Measurements from ENCODE around the gene NEDD4L.
"Not testable (repeated sequence)": the region's sequence is repeated elsewhere in the genome, so short reads cannot be mapped to it uniquely, and the experiment has no call there.

NEDD4L gene

DNA sequence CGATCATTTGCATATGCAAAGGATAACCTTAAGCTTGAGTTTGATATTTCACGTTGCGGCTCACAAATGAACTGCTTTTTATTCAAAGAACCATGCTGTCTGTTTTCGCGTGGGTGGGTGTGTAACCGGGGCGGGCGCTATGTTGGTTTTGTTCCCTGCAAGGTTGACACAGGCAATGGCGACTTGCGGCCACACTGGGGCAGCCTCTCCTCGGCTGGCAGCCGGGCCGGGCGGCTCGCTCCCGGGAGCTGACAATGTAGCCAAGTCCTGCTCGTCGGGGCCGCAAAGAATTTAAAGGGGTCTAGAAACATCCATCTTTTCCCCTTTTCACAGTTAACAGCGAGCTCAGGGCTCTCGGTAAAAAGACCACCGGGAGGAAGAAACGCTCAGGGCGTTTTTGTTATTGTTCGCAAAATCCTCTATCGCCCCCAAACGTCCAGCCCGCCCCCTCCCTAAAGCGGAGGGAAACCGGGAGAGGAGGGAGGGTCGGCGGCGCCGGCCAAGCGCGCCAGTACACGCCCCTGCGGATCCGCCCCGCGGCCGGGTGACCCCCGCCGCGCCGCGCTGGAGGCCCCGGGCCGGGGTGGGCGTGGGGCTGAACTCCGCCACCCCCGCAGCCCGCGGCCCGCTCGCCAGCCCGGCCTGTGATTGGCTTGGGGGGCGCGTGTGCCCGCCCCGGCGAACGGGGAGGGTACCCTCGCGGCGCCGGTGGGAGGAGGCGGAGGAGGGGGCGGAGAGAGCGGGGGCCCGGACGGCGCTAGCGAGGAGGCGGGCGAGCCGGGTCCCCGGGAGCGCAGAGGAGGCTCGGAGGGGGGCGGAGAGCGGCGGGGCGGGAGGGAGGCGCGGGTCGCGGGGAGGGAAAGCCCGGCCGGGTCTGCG lies at the start of gene NEDD4L:
Gene NEDD4L, plus strand, starts transcription at position 736 of the 879 bp plus-strand sequence. CDS start 435 bp downstream, outside the sequence.
- in situ Hi-C loops (cut with HindIII; ENCODE audit: low sequenced_read_pairs) = loop anchor here (5.0 kb wide), 1 partner anchor 66 kb away; no protein-coding TSS in a partner anchor

DNA sequence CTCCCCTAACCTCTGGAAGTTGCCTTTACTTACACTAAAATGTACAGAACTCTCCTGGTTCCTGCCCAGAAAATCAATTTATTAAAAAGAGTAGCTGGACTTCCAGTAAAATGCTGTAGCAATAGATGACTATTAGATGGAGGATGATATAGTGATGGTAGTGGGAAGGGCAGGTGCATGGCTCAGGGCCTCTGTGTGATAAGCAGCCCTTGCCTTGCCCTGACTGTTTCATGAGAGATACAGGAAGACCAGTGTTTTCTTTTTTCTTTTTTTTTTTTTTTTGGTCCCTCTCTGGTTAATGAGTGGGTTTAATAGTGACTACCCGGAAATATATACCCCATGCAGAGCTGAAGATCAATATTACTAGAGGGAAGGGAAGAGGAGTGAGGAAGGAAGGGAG lies 48.7 kb upstream of the NEDD4L start:
- in situ Hi-C loops (cut with HindIII; ENCODE audit: low sequenced_read_pairs) = no loop called here

DNA sequence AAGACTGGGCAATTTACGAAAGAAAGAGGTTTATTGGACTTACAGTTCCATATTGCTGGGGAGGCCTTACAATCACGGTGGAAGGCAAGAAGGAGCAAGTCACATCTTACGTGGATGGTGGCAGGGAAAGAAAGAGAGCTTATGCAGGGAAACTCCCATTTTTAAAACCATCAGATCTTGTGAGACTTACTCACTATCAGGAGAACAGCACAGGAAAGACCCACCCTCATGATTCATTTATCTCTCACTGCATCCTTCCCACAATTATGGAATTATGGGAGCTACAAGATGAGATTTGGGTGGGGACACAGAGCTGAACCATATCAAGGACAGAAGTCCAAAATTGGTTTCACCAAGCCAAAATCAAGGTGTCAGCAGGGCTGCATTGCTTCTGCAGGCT lies 47.1 kb upstream of the NEDD4L start:
- in situ Hi-C loops (cut with HindIII; ENCODE audit: low sequenced_read_pairs) = not testable (repeated sequence)

DNA sequence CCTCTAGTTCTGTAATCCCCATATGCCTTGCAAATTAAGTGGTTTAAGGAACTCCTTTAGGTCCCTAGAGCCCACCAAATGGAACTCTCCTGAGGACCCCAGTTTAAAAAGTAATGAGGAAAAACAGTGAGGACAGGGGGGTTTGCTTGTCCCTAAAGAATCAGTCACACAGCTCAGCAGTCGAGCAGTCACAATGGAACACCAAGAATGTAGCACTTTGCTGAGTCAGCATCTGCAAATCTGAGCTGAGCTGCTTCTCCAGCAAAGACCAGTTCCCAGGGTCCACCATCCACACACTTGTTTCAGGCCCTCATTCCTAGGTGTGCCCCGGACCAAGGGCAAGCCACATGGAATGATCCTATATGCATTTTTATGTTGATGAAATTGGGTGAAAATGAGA lies 46.2 kb upstream of the NEDD4L start:
- in situ Hi-C loops (cut with HindIII; ENCODE audit: low sequenced_read_pairs) = no loop called here

DNA sequence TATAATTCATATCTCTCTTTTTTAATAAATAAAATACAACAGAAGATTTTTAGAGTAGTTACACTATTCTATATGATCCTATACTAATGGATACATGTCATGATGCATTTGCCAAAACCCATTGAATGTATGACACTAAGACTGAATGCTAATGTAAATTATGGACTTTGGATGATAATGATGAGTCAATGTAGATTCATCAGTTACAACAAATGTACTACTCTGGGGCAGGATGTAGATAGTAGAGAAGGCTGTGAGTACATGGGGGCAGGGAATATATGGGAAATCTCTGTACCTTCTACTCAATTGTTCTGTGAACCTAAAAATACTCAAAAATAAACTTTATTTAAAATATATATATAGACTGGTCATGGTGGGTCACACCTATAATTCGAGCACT lies 45.6 kb upstream of the NEDD4L start:
- in situ Hi-C loops (cut with HindIII; ENCODE audit: low sequenced_read_pairs) = no loop called here

DNA sequence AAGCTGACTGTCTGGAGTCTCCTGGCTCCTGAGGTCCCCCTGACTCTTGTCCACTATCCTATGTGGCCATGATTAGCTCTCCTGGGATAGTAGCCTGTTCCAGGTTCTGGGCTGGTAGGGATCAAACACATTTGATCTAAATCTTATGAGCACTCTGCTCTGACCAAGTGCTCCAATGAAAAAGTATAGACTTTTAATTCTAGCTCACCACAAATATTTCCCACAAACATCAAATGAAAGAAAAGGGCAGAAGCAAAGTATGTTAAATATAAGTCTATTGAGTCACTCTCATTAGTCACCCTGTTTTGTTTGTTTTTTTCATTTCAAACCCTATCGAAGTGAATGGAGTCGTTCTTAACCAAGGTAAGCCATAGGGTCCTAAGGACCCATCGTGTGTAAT lies 39.7 kb upstream of the NEDD4L start:
- in situ Hi-C loops (cut with HindIII; ENCODE audit: low sequenced_read_pairs) = no loop called here

DNA sequence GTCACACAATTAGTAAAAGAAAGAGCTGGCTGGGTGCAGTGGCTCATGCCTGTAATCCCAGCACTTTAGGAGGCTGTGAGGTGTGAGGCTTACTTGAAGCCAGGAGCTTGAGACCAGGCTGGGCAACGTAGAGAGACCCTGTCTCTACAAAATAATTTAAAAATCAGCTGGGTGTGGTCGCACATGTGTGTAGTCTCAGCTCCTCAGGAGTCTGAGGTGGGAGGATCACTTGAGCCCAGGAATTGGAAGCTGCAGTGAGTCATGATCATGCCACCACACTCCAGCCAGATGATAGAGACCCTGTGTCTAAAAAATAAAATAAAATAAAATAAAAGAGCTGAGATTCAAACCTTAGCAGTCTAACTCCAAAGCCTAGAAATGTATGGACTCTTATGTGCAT lies 39.0 kb upstream of the NEDD4L start:
- in situ Hi-C loops (cut with HindIII; ENCODE audit: low sequenced_read_pairs) = no loop called here

DNA sequence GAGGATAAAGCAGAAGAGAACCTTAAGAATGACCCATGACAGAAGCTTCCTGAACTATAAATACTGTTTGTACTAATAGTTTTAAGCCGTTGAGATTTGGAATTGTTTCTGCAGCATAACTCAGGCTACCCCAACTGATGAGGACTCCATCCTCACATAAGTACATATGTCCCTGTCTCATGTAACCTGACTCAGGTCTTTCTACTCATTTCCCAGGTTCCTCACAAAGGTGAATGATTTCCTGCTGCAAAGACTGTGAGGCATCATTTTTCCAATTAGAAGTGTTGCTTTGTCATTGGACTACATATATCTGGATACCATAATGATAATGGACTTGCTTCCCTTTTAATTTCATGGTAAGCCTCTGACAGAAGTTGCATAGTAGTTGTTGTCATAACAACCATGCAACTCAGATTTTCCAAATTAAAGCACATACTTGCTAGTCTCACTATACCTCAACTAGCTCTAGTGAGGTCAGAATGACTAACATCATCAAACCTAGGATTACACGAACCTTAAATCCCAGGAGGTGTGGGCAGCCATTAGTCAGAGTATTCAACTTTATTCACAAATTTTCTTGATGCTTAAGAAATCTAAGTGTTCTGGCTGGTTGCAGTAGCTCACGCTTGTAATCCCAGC lies 38.0 kb upstream of the NEDD4L start:
- in situ Hi-C loops (cut with HindIII; ENCODE audit: low sequenced_read_pairs) = no loop called here

DNA sequence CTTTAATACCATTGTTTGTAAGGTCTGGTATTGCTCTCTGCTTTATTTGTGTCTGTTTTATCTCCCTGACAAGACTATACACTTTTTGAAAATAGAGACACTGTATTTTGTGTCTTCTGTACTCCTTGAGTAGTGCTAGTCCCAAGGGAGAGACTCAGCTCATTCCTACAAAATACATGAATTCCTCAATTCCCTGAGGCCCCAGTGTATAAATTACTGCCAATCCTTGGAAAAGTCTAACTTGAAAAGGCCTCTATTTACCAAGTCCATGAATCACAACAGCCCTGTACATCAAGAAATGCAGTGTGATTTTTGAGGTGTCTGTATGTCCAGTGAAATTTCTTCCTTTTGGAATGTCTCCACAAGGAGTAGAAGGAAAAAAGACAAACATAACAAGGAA lies 34.9 kb upstream of the NEDD4L start:
- in situ Hi-C loops (cut with HindIII; ENCODE audit: low sequenced_read_pairs) = no loop called here

DNA sequence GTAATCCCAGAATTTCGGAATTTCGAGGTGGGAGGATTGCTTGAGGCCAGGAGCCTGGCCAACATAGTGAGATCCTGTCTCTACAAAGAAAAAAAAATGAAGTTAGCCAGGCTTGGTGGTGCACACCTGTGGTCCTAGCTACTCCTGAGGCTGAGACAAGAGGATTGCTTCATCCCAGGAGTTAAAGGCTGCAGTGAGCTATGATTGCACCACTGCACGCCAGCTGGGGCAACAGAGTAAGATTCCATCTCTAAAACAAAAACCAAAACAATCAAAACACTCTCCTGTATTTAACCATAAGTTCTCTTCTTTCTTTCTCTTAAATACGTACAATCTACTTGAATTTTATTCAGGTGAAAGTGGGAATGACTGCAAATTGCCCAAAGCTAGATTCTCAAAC lies 33.8 kb upstream of the NEDD4L start:
- in situ Hi-C loops (cut with HindIII; ENCODE audit: low sequenced_read_pairs) = no loop called here

DNA sequence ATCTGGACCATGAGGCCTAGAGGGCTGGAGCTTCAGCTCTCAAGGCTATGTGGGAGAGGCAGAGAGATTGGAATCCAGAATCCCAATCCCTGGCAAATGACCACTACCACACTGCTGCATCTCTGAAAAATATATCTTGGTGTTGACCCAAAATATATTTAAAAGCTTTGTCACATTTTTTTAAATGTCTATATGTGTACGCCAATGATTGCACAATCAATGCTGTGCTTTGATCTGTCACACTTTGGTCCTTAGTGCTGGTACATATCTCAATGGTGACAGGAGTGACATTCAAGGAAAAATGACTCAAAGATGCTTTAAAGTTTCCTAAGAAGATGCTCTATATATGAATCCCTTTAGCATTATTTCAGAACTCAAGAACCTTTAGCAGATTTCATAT lies 31.7 kb upstream of the NEDD4L start:
- in situ Hi-C loops (cut with HindIII; ENCODE audit: low sequenced_read_pairs) = no loop called here

DNA sequence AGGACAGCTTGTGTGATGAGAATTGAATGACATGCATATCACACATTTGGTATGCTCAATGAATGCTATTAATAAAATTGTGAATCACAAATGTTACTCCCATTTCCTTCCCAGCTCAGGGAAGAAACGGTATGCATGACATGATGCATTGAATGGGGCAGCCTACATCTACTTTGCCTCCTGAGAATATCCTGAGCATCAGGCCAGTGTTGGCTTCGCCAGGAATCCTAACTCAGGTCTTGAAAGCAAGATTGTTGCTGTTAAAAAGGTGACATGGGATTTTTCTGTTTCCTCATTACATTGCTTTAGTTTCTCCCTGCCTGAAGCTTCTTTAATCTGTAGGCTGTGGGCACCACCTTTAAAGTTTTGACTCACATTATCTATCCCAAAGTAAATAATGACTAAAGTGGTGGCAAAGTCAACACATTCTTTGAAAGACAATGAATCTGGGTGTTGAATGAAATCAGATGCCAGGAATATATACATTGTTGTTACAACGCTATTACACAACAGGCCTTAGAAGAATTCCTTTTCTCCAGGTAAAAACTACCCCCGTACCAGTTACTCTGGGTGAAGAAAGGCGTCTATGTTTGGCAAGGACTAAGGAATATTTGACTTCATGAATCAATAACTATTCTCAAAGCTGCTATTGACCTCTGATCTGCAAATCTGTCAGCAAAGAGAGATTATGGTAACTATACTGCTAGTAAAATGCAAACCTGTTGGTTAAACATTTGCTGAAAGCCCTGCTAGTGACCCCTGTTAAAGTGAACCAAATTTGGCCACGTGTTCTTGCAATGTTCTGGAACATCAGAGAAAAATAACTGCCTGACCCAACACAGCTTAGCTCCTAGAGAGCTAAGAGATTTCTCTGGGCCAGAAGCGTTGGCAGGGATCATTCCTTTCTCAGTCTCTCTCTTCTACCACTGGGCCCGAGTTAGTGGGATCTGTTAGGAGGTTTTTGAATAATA lies 30.5 kb upstream of the NEDD4L start:
- in situ Hi-C loops (cut with HindIII; ENCODE audit: low sequenced_read_pairs) = no loop called here

DNA sequence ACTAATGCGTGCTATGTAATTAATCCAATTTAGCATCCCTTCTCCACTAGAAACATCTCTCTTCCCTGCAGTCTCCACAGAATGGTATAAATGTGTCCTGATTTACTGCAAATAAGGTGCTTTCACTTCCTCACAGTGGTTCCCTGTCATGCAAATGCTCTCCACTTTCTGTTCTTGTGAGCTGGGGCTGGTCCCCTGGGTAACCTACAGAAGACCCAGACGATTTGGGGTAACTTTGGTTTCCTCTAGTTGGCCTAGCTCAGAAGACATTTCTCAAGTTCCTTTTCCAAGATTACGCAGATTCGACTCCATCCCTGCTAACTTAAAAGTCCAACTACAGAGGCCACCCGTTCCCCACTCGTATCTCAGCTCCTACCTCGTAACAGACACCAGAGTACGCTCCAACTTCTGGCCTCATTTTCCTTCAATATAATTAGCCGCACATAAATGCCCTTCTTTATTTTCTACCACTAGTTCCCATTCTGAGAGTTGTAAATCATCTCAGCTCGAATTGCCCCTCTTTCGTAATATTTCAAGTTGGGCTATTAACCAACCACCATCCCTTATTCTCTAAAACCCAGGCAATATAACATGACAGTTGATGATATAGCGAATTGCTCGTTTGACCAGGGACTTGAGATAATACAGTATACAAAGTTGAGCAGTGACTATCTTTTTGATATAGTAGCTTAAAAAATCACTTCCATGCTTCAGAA lies 28.8 kb upstream of the NEDD4L start:
- in situ Hi-C loops (cut with HindIII; ENCODE audit: low sequenced_read_pairs) = no loop called here

DNA sequence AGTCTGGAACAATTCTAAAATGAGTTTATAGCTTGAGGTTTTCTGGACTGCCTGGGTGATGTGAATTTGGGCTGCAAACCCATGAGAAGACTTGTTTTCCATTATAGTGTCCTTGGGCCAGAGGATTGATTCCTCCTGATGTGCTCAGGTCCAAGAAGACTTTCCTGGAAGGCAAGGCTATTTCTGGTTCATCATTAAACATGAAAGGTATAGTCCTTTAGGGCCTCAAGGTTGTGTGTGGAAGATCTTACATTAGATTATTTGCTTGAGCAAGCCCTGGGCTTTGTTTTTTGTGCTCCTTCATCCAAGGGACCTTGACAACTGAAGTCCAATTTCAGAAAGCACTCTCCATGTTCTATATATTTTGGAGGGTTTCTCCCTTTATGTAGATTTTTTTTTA lies 26.8 kb upstream of the NEDD4L start:
- in situ Hi-C loops (cut with HindIII; ENCODE audit: low sequenced_read_pairs) = no loop called here

DNA sequence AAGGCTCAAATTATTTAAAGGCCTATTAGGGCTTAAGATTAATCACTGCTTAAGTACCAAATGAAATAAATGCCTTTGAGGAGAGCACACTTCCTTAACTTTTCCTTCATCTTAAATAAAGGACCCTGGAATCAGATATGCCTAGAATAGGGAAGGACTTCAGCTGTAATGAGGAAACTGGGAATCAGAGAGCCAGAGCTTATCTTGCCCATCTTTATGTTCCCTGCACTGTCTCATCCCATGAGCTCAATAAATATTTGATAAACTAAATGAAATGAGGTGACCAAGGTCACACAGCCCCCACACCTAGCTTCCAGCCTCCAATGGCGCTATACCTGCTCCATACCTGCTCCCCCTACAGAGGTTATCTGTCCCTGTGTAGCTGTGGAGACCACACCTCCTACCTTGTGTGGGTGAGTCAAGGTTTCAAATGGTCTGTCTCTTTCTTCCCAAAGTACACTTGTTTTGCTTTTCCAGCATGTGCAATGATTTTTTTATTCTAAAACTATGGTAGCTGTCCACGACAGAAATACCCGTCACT lies 23.4 kb upstream of the NEDD4L start:
- in situ Hi-C loops (cut with HindIII; ENCODE audit: low sequenced_read_pairs) = no loop called here

DNA sequence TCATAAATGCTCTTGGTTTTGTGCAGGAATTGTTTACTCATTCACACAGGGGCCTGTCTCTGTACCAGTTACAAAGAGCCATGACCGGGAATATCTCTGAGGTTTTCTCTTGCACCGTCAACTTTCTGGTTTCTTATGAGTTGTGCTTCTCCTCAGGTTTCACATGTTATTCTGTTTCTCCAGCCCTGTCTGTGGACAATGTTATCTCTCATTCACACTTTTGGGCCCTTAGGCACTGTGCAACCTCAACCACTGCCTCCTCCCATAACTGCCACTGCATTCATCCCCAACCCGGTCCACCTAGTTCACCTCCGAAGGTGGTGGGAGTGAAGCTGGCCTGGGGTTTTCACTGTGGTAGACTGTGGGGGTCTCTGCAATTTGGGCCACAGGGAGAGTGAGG lies 22.5 kb upstream of the NEDD4L start:
- in situ Hi-C loops (cut with HindIII; ENCODE audit: low sequenced_read_pairs) = no loop called here

DNA sequence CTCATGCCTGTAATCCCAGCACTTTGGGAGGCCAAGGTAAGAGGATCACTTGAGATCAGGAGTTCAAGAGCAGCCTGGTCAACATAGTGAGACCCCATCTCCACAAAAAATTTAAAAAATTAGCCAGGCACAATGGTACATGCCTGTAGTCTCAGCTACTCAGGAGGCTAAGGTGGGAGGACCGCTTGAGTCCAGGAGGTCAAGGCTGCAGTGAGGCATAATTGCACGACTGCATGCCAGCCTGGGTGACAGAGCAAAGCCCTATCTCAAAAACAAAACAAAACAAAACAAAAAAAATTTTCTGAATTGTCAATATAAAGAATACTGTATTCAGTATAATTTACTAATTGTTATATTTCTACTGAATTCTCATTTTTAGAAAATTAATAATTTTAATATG lies 20.9 kb upstream of the NEDD4L start:
- in situ Hi-C loops (cut with HindIII; ENCODE audit: low sequenced_read_pairs) = no loop called here

DNA sequence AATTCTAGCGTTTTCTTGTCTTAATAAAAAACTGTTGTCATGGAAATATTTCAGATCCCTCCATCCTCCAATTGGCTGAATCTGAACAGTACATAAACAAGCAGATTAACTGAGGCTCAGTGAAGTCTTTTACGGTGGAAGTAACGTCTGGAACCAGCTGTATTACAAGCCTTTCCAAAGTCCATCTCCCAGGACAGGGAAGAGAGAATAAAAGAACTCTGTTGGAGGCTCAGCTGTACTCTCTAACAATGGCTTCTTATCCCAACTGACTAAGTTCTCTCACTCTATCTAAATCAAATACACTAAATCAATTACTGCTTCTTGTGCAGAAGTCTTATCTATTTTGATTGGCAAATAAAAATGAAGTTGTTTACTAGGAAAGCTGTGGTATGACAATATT lies 19.9 kb upstream of the NEDD4L start:
- in situ Hi-C loops (cut with HindIII; ENCODE audit: low sequenced_read_pairs) = no loop called here

DNA sequence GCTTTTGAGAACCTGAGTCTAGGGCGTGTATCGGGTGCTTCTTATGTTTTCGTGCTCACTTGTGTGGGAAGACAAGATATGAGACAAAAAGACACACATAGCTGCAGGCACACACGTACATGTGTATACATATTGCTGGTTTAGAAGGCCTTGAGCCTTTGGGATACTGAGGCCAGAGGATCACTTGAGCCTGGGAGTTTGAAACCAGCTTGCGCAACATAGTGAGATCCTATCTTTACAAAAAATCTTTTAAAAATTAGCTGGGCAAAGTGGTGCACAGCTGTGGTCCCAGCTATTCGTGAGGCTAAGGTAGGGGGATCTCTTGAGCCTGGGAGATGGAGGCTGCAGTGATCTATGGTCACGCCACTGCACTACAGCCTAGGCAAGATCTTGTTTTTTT lies 18.8 kb upstream of the NEDD4L start:
- in situ Hi-C loops (cut with HindIII; ENCODE audit: low sequenced_read_pairs) = no loop called here

DNA sequence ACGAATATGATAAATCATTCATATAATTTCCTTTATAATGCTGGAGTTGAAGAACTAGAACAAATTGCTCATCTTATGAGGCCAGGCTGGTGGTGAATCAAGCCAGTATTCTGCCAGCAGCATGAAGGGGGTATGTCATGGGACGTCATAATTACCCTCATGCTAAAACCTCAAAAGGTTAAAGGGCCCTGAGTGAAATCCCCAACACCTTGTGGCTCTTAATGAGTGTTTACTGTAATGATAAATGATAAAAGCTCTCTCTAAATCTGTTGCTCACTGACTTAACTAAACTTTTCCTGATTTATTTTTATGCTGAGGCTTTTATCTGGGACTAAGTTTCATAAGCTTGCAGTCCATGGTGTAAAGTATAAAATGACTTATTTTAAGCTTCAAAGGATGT lies 18.3 kb upstream of the NEDD4L start:
- in situ Hi-C loops (cut with HindIII; ENCODE audit: low sequenced_read_pairs) = no loop called here
